ENCODE data around the gene HSPA8. TPM values are rescaled to one million over a fixed set of nuclear protein-coding genes. Genes with fewer than 3 reads are reported as not detected.

HSPA8 gene
- total and polyA plus RNA-seq, 2 of the 13 experiments (the other 11 are each of a cell fraction or from before 2014, with no cell fraction given) = 936 to 2,151 TPM

DNA sequence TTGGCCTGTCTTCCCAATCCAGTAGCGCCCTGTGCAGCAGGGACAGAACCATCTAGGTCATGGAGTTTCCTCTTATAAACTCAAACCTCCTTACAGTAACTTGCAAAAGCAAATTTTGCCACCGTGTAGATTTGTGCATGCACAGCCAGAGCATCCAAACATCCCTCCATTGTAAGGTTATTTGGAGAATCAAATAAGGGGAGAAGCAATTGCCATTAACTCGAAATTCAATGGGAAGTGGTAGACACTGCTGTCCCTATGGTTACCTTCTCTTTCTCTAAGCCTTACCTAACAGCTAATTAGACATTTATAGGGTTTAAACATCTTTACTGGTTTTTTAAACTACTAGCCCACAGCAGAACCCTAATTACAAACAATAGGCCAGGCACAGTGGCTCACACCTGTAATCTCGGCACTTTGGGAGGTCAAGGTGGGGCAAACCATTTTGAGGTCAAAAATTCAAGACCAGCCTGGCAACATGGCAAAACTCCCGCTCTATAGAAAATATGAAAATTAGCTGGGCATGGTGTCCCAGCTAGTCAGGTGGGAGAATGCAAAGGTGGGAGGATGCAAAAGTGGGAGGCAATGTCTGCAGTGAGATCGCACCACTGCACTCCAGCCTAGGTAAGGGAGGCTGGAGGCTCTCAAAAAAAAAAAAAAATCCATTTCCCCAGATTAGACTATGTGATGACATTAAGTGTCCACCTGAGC is 6.6 kb downstream of the HSPA8 start:
- BruUV-seq (replicated peaks) = no TSS peak
- H3K4me3 ChIP-seq (replicated peaks in 1 of 3; ENCODE audit: insufficient read depth in 1 of 3, low read depth in 2 of 3, low read length in 3 of 3) = no peak overlapping the region
- H3K27ac ChIP-seq (ENCODE audit: extremely low read length, insufficient read depth, low read length) = no peak overlapping the region
- ChIA-PET POLR2A (interaction anchor here (1.2 to 3.7 kb wide), 2 partner anchors 7 to 8 kb away, joined by 4 to 38 read pairs; partner anchors contain the start of gene HSPA8), CTCF (ENCODE audit: low intra/inter-chr PET ratio, low total read pairs) (no interaction called here)
- ATAC-seq (no peak), DNase-seq (ENCODE audit: low spot score) (no peak), FAIRE-seq (no peak)
- no peaks in the 10 kb centered on the region for H3K27me3 ChIP-seq (ENCODE audit: control insufficient read depth in 1 of 2, insufficient read depth in 2 of 2, low read length in 2 of 2)
- no peaks in the 10 kb centered on the region for H3K9me3 ChIP-seq (ENCODE audit: low read length)
- in situ Hi-C loops (cut with HindIII; ENCODE audit: extremely low pct_ligation_motif_present, low pct_unique_long_range_greater_than_20kb) = no loop called here
- no peak overlapping the region for H3K4me2 ChIP-seq (ENCODE audit: low read depth, low read length)
- peaks cover 57% of the 10 kb centered on the region for H4K20me1 ChIP-seq (ENCODE audit: insufficient read depth, low read length)
- H3K9ac ChIP-seq (ENCODE audit: insufficient read depth, low read depth, low read length) = no peak overlapping the region
- H3K36me3 ChIP-seq (replicated peaks in 1 of 2; ENCODE audit: control insufficient read depth in 1 of 2, insufficient read depth in 2 of 2, low read length in 2 of 2) = peaks cover 18 to 43% of the 10 kb centered on the region in 2 experiments
- H3K79me2 ChIP-seq (ENCODE audit: insufficient read depth, low read length) = peaks cover 20% of the 10 kb centered on the region
- no peak overlapping the region for H2AFZ ChIP-seq (ENCODE audit: low read length)
- intact Hi-C loops (cut with micrococcal nuclease; ENCODE audit: unreplicated experiment) = no loop called here
- H3K4me1 ChIP-seq (ENCODE audit: insufficient read depth, low read length) = peaks cover 28% of the 10 kb centered on the region
- peak; percentile 78 for TF ChIP-seq POLR2AphosphoS2 (IDR thresholded peaks at IDR 0.05; ENCODE audit: low read depth, low read length)
- peak; percentile 60 for TF ChIP-seq RBFOX2 (IDR thresholded peaks at IDR 0.05; ENCODE audit: low read depth, low read length)
- peak in 1 of 2 experiments; percentile 39; a peak in 1 of 4 replicates for TF ChIP-seq POLR2A (IDR thresholded peaks at IDR 0.05; ENCODE audit: insufficient read depth in 1 of 2, low read depth in 2 of 2, low read length in 2 of 2)
- TF ChIP-seq AGO2 (optimal IDR thresholded peaks at IDR 0.05; ENCODE audit: low read depth, low read length) = peak; percentile 16
- TF ChIP-seq POLR2G (IDR thresholded peaks at IDR 0.05; ENCODE audit: low read depth, low read length) = peak; percentile 70
- TF ChIP-seq RXRB (CRISPR knock-in tag; IDR thresholded peaks at IDR 0.05; ENCODE audit: borderline replicate concordance) = no peak
- peak; percentile 69 for TF ChIP-seq RBM22 (optimal IDR thresholded peaks at IDR 0.05; ENCODE audit: low read length)
- no peak for TF ChIP-seq ZNF264 (CRISPR knock-in tag; IDR thresholded peaks at IDR 0.05)
- 89% methylated on average over 5 of the region's 6 CpGs for WGBS (ENCODE audit: low lambda C conversion rate)
